ENCODE measurements around the gene TACC3. TPM values are rescaled to one million over a fixed set of nuclear protein-coding genes. Genes with fewer than 3 reads are reported as not detected.
"Not testable (repeated sequence)": the region's sequence is repeated elsewhere in the genome, so short reads cannot be mapped to it uniquely, and the experiment has no call there.

TACC3 gene
- total and polyA plus RNA-seq, 12 donors = 5.5 to 26.5 (median 11.4) TPM

DNA sequence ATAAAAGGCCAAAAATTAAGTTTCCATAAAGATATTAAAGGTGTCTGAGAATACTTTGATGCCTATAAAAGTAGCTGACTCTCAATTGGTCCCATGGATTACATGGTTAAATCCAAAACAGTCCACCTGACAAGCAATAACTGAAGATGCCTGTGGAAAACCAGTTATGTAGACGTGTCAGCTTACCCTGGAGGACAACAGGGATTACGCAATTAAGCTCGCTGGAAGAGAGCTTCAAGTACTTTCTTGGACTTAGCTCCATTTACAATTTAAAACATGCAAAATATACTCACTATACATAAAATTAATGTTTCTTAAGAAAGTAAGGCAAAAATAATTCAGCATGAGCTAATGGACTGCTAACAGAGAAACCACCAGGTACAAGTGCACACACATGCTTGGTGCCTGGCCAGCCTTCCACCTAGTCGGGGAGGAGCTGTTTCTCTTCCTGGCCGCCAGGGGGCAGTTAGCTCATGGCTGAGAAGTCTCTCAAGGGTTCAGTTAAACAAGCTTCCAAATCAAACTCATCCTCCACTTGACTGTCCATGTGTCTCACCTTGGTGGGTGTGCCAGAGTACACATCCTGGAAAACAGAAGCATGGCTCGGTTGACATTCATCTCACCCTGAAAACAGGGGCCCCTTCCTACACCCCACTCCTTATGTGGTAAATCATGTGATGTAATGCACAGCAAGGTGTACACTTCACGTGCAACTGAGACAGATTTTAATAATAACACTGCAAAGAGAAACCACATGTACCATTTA is 28.0 kb upstream of the TACC3 start:
- H3K4me3 ChIP-seq = no peak overlapping the region
- peak; percentile 69 to 86 (median 76) for DNase-seq
- TF ChIP-seq POLR2A (IDR thresholded peaks at IDR 0.05) (no peak), CTCF (IDR thresholded peaks at IDR 0.05) (peak; percentile 83 to 93 (median 86))
- peaks cover 0 to 72% of the 10 kb centered on the region in 2 donors for H3K36me3 ChIP-seq (replicated peaks in 1 of 2)
- no peaks in the 10 kb centered on the region for H3K27me3 ChIP-seq
- intact Hi-C loops (cut with DNase I) = loop anchor here (5.0 kb wide), 1 partner anchor 34 kb away; no protein-coding TSS in a partner anchor
- WGBS, 4 donors = 38 to 43% (median 42%) methylated on average over 7 of the region's 7 CpGs
- H3K9me3 ChIP-seq (replicated peaks in 1 of 3) = no peaks in the 10 kb centered on the region
- H3K27ac ChIP-seq = no peak overlapping the region
- no peaks in the 10 kb centered on the region for H3K4me1 ChIP-seq (replicated peaks in 1 of 2)

GRCh38 chr4:1695913-1696312 is 25.4 kb upstream of the TACC3 start:
- intact Hi-C loops (cut with DNase I) = no loop called here
- DNase-seq = no peak

DNA sequence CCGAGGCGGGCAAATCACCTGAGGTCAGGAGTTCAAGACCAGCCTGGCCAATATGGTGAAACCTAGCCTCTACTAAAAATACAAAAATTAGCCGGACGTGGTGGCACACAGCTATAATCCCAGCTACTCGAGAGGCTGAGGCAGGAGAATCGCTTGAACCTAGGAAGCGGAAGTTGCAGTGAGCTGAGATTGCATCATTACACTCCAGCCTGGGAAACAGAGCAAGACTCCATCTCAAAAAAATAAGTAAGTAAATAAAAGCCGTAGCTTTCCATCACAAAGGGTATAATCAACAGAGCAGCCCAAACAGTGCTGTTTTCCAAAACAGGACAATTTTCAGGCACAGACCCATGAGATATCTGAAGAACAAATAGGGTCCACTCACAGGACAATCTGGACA is 19.6 kb upstream of the TACC3 start:
- intact Hi-C loops (cut with DNase I); H3K27me3 ChIP-seq; H3K4me1 ChIP-seq (replicated peaks in 1 of 2); H3K27ac ChIP-seq; H3K9me3 ChIP-seq (replicated peaks in 1 of 3); H3K4me3 ChIP-seq; DNase-seq: not testable (repeated sequence)
- WGBS, 4 donors = 81 to 93% (median 85%) methylated on average over 8 of the region's 8 CpGs
- H3K36me3 ChIP-seq (replicated peaks in 1 of 2) = peaks cover 0 to 55% of the 10 kb centered on the region in 2 donors

More at GRCh38 chr4:1695913-1696312, 25.4 kb upstream of the TACC3 start:
- no peak overlapping the region for H3K27ac ChIP-seq
- no peak overlapping the region for H3K4me3 ChIP-seq
- no peaks in the 10 kb centered on the region for H3K4me1 ChIP-seq (replicated peaks in 1 of 2)
- TF ChIP-seq POLR2A (IDR thresholded peaks at IDR 0.05) (no peak), CTCF (IDR thresholded peaks at IDR 0.05) (no peak)
- no peaks in the 10 kb centered on the region for H3K27me3 ChIP-seq
- H3K36me3 ChIP-seq (replicated peaks in 1 of 2) = peaks cover 0 to 82% of the 10 kb centered on the region in 2 donors
- H3K9me3 ChIP-seq (replicated peaks in 1 of 3) = no peaks in the 10 kb centered on the region
- WGBS, 4 donors = 72 to 83% (median 83%) methylated on average over 5 of the region's 5 CpGs

DNA sequence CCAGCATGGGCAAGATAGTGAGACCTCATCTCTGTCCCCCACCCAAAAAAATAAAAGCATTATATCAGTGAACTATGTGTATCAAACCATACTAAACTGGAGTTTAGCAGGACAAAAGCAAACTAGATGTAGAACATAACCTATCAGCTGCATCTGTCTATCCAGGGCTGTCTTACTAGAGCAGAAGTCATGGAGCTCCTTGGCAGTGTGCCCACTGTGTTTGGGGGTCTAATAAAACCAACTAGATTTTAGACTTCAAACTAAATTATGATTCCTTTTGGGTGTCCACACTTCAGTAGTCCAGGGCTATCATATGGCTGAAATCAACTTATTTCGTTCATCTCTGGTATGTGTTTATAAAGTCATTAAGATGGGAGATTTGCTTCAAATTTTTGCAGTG is 17.5 kb upstream of the TACC3 start:
- no peaks in the 10 kb centered on the region for H3K27me3 ChIP-seq
- intact Hi-C loops (cut with DNase I) = no loop called here
- H3K36me3 ChIP-seq (replicated peaks in 1 of 2) = peaks cover 0 to 36% of the 10 kb centered on the region in 2 donors
- no peak for DNase-seq
- H3K27ac ChIP-seq = no peak overlapping the region
- H3K9me3 ChIP-seq (replicated peaks in 1 of 3) = no peaks in the 10 kb centered on the region
- no peak for TF ChIP-seq CTCF (IDR thresholded peaks at IDR 0.05)
- TF ChIP-seq POLR2A (IDR thresholded peaks at IDR 0.05) = no peak
- no peaks in the 10 kb centered on the region for H3K4me1 ChIP-seq (replicated peaks in 1 of 2)
- WGBS, 4 donors = 93 to 100% (median 97%) methylated on average over 1 of the region's 1 CpG
- no peak overlapping the region for H3K4me3 ChIP-seq

GRCh38 chr4:1705732-1706131 is 15.6 kb upstream of the TACC3 start:
- H3K36me3 ChIP-seq (replicated peaks in 1 of 2) = peaks cover 0 to 33% of the 10 kb centered on the region in 2 donors
- WGBS, 4 donors = 96 to 98% (median 96%) methylated on average over 6 of the region's 6 CpGs

More at GRCh38 chr4:1705732-1706131, 15.6 kb upstream of the TACC3 start:
- H3K4me3 ChIP-seq = no peak overlapping the region
- no peaks in the 10 kb centered on the region for H3K9me3 ChIP-seq (replicated peaks in 1 of 3)
- no peak overlapping the region for H3K27ac ChIP-seq
- intact Hi-C loops (cut with DNase I) = no loop called here
- DNase-seq = no peak
- H3K4me1 ChIP-seq (replicated peaks in 1 of 2) = peaks cover 0 to 6% of the 10 kb centered on the region in 2 donors
- H3K27me3 ChIP-seq = no peaks in the 10 kb centered on the region
- TF ChIP-seq POLR2A (IDR thresholded peaks at IDR 0.05) = no peak
- TF ChIP-seq CTCF (IDR thresholded peaks at IDR 0.05) = no peak

Measured in adrenal gland (tissue), 12 donors.